IMR-90 (cell line): ENCODE measurements around the gene PLA2G2C. TPM values are rescaled to one million over a fixed set of nuclear protein-coding genes. Genes with fewer than 3 reads are reported as not detected.

Source experiments
- ATAC-seq: fragments of 200-7000 bp; cut with Tn5 transposase; 2 replicates; pipeline ENCODE4 v1.9.1; 2020; ENCODE audit warnings: low read depth, mild to moderate bottlenecking, moderate library complexity
- BruUV-seq: library from RNA; stranded (reverse); fragments of 400-500 nt; replicated peaks from 2 replicates; lab custom pipeline; 2021; lab: Mats Ljungman, UMichigan
- CTCF ChIA-PET: fragments of 300-600 bp; formaldehyde crosslinking; extraction: SDS; loops from one replicate; lab custom pipeline; 2021; ENCODE audit warnings: antibody characterized with exemption; lab: Yijun Ruan, JAX
- POLR2A ChIA-PET: fragments of 300-600 bp; sonication (Branson Sonifier 250); formaldehyde crosslinking; loops from one replicate; lab custom pipeline; 2022; ENCODE audit warnings: antibody characterized with exemption; ENCODE audit not compliant: unreplicated experiment; lab: Charles Lee
- DNase-seq: peaks from one replicate; pipeline ENCODE4 v3.0.0; 2013
- H2AFZ ChIP-seq: replicated peaks from 2 replicates; pipeline ENCODE3; 2013; ENCODE audit warnings: low read length, mild to moderate bottlenecking; ENCODE audit not compliant: poor library complexity
- H2AK5ac ChIP-seq: 2 replicates; pipeline ENCODE4 v1.6.1; 2013; ENCODE audit warnings: low read depth, low read length, inconsistent platforms
- H2AK9ac ChIP-seq: replicated peaks from 2 replicates; pipeline ENCODE3; 2013; ENCODE audit warnings: mild to moderate bottlenecking, low read depth, low read length, moderate library complexity; ENCODE audit not compliant: poor library complexity
- H2BK120ac ChIP-seq: 2 replicates; pipeline ENCODE4 v1.6.1; 2013; ENCODE audit warnings: low read depth, low read length, inconsistent platforms
- H2BK15ac ChIP-seq: 3 replicates; pipeline ENCODE4 v1.6.1; 2013; ENCODE audit warnings: low read depth, low read length, inconsistent platforms
- H2BK20ac ChIP-seq: 2 replicates; pipeline ENCODE4 v1.6.1; 2013; ENCODE audit warnings: low read depth, mild to moderate bottlenecking, inconsistent platforms, low read length, moderate library complexity
- H2BK5ac ChIP-seq: 2 replicates; pipeline ENCODE4 v1.6.1; 2013; ENCODE audit warnings: mild to moderate bottlenecking, low read depth, low read length, inconsistent platforms; ENCODE audit not compliant: poor library complexity, severe bottlenecking
- H3K14ac ChIP-seq: replicated peaks from 2 replicates; pipeline ENCODE4 v1.6.1; 2013; ENCODE audit warnings: low read depth, low read length, inconsistent platforms
- H3K18ac ChIP-seq: 2 replicates; pipeline ENCODE4 v1.6.1; 2013; ENCODE audit warnings: low read depth, low read length, control low read depth
- H3K23ac ChIP-seq: 2 replicates; pipeline ENCODE4 v1.6.1; 2013; ENCODE audit warnings: low read depth, low read length, inconsistent platforms
- H3K27ac ChIP-seq: 2 replicates; pipeline ENCODE4 v1.5.1; 2013; ENCODE audit warnings: mild to moderate bottlenecking, control low read depth, low read length; ENCODE audit not compliant: insufficient read depth
- H3K27me3 ChIP-seq: 2 replicates; pipeline ENCODE4 v1.6.1; 2013; ENCODE audit warnings: low read length; ENCODE audit not compliant: control insufficient read depth, insufficient read depth
- H3K36me3 ChIP-seq: 2 replicates; pipeline ENCODE4 v1.6.1; 2013; ENCODE audit warnings: low read length, mixed read lengths; ENCODE audit not compliant: control insufficient read depth, insufficient read depth
- H3K4ac ChIP-seq: 2 replicates; pipeline ENCODE4 v1.6.1; 2013; ENCODE audit warnings: low read depth, low read length, inconsistent platforms
- H3K4me1 ChIP-seq: 2 replicates; pipeline ENCODE4 v1.6.1; 2013; ENCODE audit warnings: low read length, mixed read lengths; ENCODE audit not compliant: control insufficient read depth, insufficient read depth
- H3K4me2 ChIP-seq: 2 replicates; pipeline ENCODE4 v1.6.1; 2013; ENCODE audit warnings: low read depth, mild to moderate bottlenecking, control low read depth, low read length, moderate library complexity
- H3K4me3 ChIP-seq: 2 replicates; pipeline ENCODE4 v1.5.1; 2013; ENCODE audit warnings: low read depth, mild to moderate bottlenecking, control low read depth, low read length, moderate library complexity; ENCODE audit not compliant: insufficient read depth
- H3K56ac ChIP-seq: 2 replicates; pipeline ENCODE4 v1.6.1; 2013; ENCODE audit warnings: low read length, inconsistent platforms; ENCODE audit not compliant: insufficient read depth; ENCODE audit errors: extremely low read depth
- H3K79me1 ChIP-seq, 2 experiments: 2 replicates each; pipeline ENCODE4 v1.6.1; 2013; ENCODE audit warnings: low read length in 2 of 2, inconsistent platforms in 1 of 2, low read depth in 1 of 2
- H3K9ac ChIP-seq: 2 replicates; pipeline ENCODE4 v1.6.1; 2013; ENCODE audit warnings: low read depth, low read length, control low read depth
- H3K9me1 ChIP-seq: 2 replicates; pipeline ENCODE4 v1.6.1; 2013; ENCODE audit warnings: low read length, inconsistent platforms; ENCODE audit not compliant: insufficient read depth
- H3K9me3 ChIP-seq: 2 replicates; pipeline ENCODE4 v1.6.1; 2013; ENCODE audit warnings: low read length; ENCODE audit not compliant: control insufficient read depth, insufficient read depth
- H4K20me1 ChIP-seq: 2 replicates; pipeline ENCODE4 v1.6.1; 2013; ENCODE audit warnings: low read length, inconsistent platforms; ENCODE audit not compliant: insufficient read depth
- H4K5ac ChIP-seq: 2 replicates; pipeline ENCODE4 v1.6.1; 2013; ENCODE audit warnings: mild to moderate bottlenecking, low read depth, low read length, control low read depth
- H4K8ac ChIP-seq, 2 experiments: 2 replicates each; pipeline ENCODE4 v1.6.1; 2013; ENCODE audit warnings: low read depth in 2 of 2, low read length in 2 of 2, control low read depth in 1 of 2, inconsistent platforms in 1 of 2
- H4K91ac ChIP-seq: 2 replicates; pipeline ENCODE4 v1.6.1; 2013; ENCODE audit warnings: low read depth, low read length, inconsistent platforms; ENCODE audit not compliant: insufficient read depth
- BHLHE40 ChIP-seq: fragments of 150-350 bp; IDR thresholded peaks from 2 replicates; pipeline ENCODE4 v1.6.1; 2016; ENCODE audit warnings: mild to moderate bottlenecking, low read depth, low read length
- CHD1 ChIP-seq: IDR thresholded peaks from 2 replicates; pipeline ENCODE4 v1.6.1; 2012; ENCODE audit warnings: low read depth, low read length, improper control_type of control experiment
- MAFK ChIP-seq: IDR thresholded peaks from 2 replicates; pipeline ENCODE4 v1.6.1; 2012; ENCODE audit warnings: low read depth, low read length, improper control_type of control experiment
- MAZ ChIP-seq: IDR thresholded peaks from 2 replicates; pipeline ENCODE4 v1.6.1; 2012; ENCODE audit warnings: low read depth, mild to moderate bottlenecking, low read length, improper control_type of control experiment, moderate library complexity, borderline replicate concordance
- MXI1 ChIP-seq: IDR thresholded peaks from 2 replicates; pipeline ENCODE4 v1.6.1; 2012; ENCODE audit warnings: low read depth, mild to moderate bottlenecking, low read length, moderate library complexity, borderline replicate concordance
- NFE2L2 ChIP-seq: fragments of 150-350 bp; IDR thresholded peaks from 2 replicates; pipeline ENCODE4 v1.6.1; 2016; ENCODE audit warnings: low read depth, mild to moderate bottlenecking, low read length
- POLR2A ChIP-seq: IDR thresholded peaks from 2 replicates; pipeline ENCODE4 v1.6.1; 2012; ENCODE audit warnings: mild to moderate bottlenecking, low read depth, low read length
- RAD21 ChIP-seq: IDR thresholded peaks from 2 replicates; pipeline ENCODE4 v1.6.1; 2012; ENCODE audit warnings: low read length, improper control_type of control experiment
- RCOR1 ChIP-seq: IDR thresholded peaks from 2 replicates; pipeline ENCODE4 v1.6.1; 2012; ENCODE audit warnings: mild to moderate bottlenecking, low read length, improper control_type of control experiment; ENCODE audit not compliant: insufficient replicate concordance
- RFX5 ChIP-seq: IDR thresholded peaks from 2 replicates; pipeline ENCODE4 v1.8.0; 2012; ENCODE audit warnings: low read depth, mild to moderate bottlenecking, low read length, moderate library complexity
- WGBS, 2 experiments: methylation state at CpG; one replicate each; pipeline versions ENCODE4 v1.1.5 to v1.1.7; 2013; ENCODE audit warnings: missing lambda C conversion rate in 2 of 2; ENCODE audit not compliant: insufficient read length in 1 of 2; ENCODE audit errors: extremely low coverage in 2 of 2; 5-methylcytosine and 5-hydroxymethylcytosine counted together
- dilution Hi-C: fragments of 300-500 bp; cut with HindIII; formaldehyde crosslinking; loops from one replicate; pipeline ENCODE4 v1.14.3; 2018; ENCODE audit warnings: low sequenced_read_pairs; ENCODE audit not compliant: unreplicated experiment
- in situ Hi-C: fragments of 300-500 bp; cut with MboI; formaldehyde crosslinking; loops from 3 replicates; pipeline ENCODE4 v1.14.3; 2019; ENCODE audit warnings: low sequenced_read_pairs, inconsistent platforms, mixed read lengths
- intact Hi-C: fragments of 100-400 bp; cut with micrococcal nuclease; formaldehyde crosslinking; loops from 2 replicates; pipeline ENCODE4 v1.10.0; 2022
- polyA plus RNA-seq, 3 experiments: library from polyadenylated mRNA; depleted of rRNA; stranded (reverse); fragments of >200 nt; gene quantifications; 2 replicates each; pipeline ENCODE4 v1.2.3, GENCODE V29; 2012; ENCODE audit warnings: low replicate concordance in 1 of 3
- total RNA-seq: library from RNA; depleted of rRNA; stranded (reverse); fragments of >200 nt; gene quantifications from 2 replicates; pipeline ENCODE4 v1.2.3, GENCODE V29; 2012
- TF ChIP-seq, protein P1 (sequence below): conservative IDR thresholded peaks from 2 replicates; pipeline ENCODE4 v1.5.1; 2012; ENCODE audit warnings: mild to moderate bottlenecking, low read depth, low read length, improper control_type of control experiment
- TF ChIP-seq, protein P2 (sequence below): fragments of 150-350 bp; IDR thresholded peaks from 2 replicates; pipeline ENCODE4 v1.6.1; 2016; ENCODE audit warnings: low read depth, mild to moderate bottlenecking, low read length, moderate library complexity, borderline replicate concordance

Gene PLA2G2C
- total and polyA plus RNA-seq, 2 of the 4 experiments (the other 2 are of a cell fraction), result not detected

GRCh38 chr1:20212085-20212684 lies 25.9 kb upstream of the PLA2G2C start (continued):
- TF ChIP-seq, protein P1, sequence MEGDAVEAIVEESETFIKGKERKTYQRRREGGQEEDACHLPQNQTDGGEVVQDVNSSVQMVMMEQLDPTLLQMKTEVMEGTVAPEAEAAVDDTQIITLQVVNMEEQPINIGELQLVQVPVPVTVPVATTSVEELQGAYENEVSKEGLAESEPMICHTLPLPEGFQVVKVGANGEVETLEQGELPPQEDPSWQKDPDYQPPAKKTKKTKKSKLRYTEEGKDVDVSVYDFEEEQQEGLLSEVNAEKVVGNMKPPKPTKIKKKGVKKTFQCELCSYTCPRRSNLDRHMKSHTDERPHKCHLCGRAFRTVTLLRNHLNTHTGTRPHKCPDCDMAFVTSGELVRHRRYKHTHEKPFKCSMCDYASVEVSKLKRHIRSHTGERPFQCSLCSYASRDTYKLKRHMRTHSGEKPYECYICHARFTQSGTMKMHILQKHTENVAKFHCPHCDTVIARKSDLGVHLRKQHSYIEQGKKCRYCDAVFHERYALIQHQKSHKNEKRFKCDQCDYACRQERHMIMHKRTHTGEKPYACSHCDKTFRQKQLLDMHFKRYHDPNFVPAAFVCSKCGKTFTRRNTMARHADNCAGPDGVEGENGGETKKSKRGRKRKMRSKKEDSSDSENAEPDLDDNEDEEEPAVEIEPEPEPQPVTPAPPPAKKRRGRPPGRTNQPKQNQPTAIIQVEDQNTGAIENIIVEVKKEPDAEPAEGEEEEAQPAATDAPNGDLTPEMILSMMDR, result no peak
- TF ChIP-seq RCOR1, result no peak
- no peak for TF ChIP-seq RFX5

GRCh38 chr1:20211511-20211931 lies 25.2 kb upstream of the PLA2G2C start:
- no peaks in the 10 kb centered on the region for H3K9me3 ChIP-seq
- no peaks in the 10 kb centered on the region for H3K36me3 ChIP-seq
- H3K9ac ChIP-seq, result no peak overlapping the region
- H4K5ac ChIP-seq, result no peak overlapping the region
- intact Hi-C loops (loop anchor here (5.0 kb wide), 4 partner anchors 151 to 431 kb away; no protein-coding TSS in a partner anchor), in situ Hi-C loops (loop anchor here (5.0 to 25.0 kb wide), 2 partner anchors 281 to 426 kb away; partner anchors contain the start of gene PINK1), dilution Hi-C loops (no loop called here)
- no TSS peak for BruUV-seq
- H4K8ac ChIP-seq, result no peak overlapping the region
- H3K4me2 ChIP-seq, result no peak overlapping the region
- H2BK20ac ChIP-seq, result no peak overlapping the region
- no peak for ATAC-seq
- H2AK9ac ChIP-seq, result no peak overlapping the region
- H3K9me1 ChIP-seq, result no peaks in the 10 kb centered on the region; the same call in 1 of the 2 replicates
- H3K27ac ChIP-seq, result no peak overlapping the region
- H4K20me1 ChIP-seq, result no peaks in the 10 kb centered on the region
- no peak overlapping the region for H2BK5ac ChIP-seq
- H2BK120ac ChIP-seq, result no peak overlapping the region
- no peak overlapping the region for H3K4me3 ChIP-seq
- no peak overlapping the region for H3K4ac ChIP-seq
- no peak overlapping the region for H3K56ac ChIP-seq
- no peak overlapping the region for H2AK5ac ChIP-seq
- no peak overlapping the region for H3K23ac ChIP-seq
- no peak overlapping the region for H2AFZ ChIP-seq
- CTCF ChIA-PET, result no interaction called here
- POLR2A ChIA-PET, result no interaction called here
- no peaks in the 10 kb centered on the region for H3K79me1 ChIP-seq
- H3K4me1 ChIP-seq, result no peaks in the 10 kb centered on the region
- H4K91ac ChIP-seq, result no peak overlapping the region
- peaks cover 25% of the 10 kb centered on the region for H3K27me3 ChIP-seq
- H3K18ac ChIP-seq, result no peak overlapping the region
- no peak for DNase-seq
- H3K14ac ChIP-seq, result no peak overlapping the region
- WGBS, 2 experiments, result no CpG with 5 or more reads among the region's 4 CpGs
- no peak overlapping the region for H2BK15ac ChIP-seq
- TF ChIP-seq RAD21 (no peak), NFE2L2 (no peak), MAZ (no peak), MAFK (no peak), CHD1 (no peak), BHLHE40 (no peak), MXI1 (no peak), POLR2A (no peak), RCOR1 (no peak)
- TF ChIP-seq, protein P1, result no peak
- TF ChIP-seq, protein P2, sequence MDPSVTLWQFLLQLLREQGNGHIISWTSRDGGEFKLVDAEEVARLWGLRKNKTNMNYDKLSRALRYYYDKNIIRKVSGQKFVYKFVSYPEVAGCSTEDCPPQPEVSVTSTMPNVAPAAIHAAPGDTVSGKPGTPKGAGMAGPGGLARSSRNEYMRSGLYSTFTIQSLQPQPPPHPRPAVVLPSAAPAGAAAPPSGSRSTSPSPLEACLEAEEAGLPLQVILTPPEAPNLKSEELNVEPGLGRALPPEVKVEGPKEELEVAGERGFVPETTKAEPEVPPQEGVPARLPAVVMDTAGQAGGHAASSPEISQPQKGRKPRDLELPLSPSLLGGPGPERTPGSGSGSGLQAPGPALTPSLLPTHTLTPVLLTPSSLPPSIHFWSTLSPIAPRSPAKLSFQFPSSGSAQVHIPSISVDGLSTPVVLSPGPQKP, result no peak
